ENCODE data around the gene TAF1A. TPM values are rescaled to one million over a fixed set of nuclear protein-coding genes. Genes with fewer than 3 reads are reported as not detected.

TAF1A gene
- total and polyA plus RNA-seq, 4 donors = 1.8 to 13.7 (median 5.1) TPM

GRCh38 chr1:222606757-222607156 is 17.0 kb upstream of the TAF1A start:
- H3K27me3 ChIP-seq (ENCODE audit: control insufficient read depth in 3 of 3, insufficient read depth in 3 of 3, low read length in 2 of 3) = no peaks in the 10 kb centered on the region
- H3K36me3 ChIP-seq (ENCODE audit: control insufficient read depth in 4 of 4, insufficient read depth in 4 of 4, low read length in 4 of 4) = peaks cover 0 to 1% (median 0%) of the 10 kb centered on the region in 4 donors
- no peak overlapping the region for H3K4me3 ChIP-seq
- WGBS, 2 donors = 86 to 89% methylated on average over 1 of the region's 1 CpG
- no peaks in the 10 kb centered on the region for H3K9me3 ChIP-seq (ENCODE audit: control insufficient read depth in 4 of 4, insufficient read depth in 3 of 4, low read length in 3 of 4)
- no peak for TF ChIP-seq CTCF (IDR thresholded peaks at IDR 0.05; ENCODE audit: control extremely low read depth, extremely low read depth)
- DNase-seq (no peak), ATAC-seq (ENCODE audit: insufficient read depth, low FRiP score) (no peak)
- H3K27ac ChIP-seq (ENCODE audit: low read depth in 1 of 2, low read length in 1 of 2) = no peak overlapping the region
- no peak overlapping the region for H3K9ac ChIP-seq (ENCODE audit: insufficient read depth in 1 of 2, low read length in 2 of 2)
- H3K4me1 ChIP-seq (ENCODE audit: control insufficient read depth in 5 of 5, insufficient read depth in 5 of 5, low read length in 5 of 5) = no peaks in the 10 kb centered on the region

- TF ChIP-seq CTCF (IDR thresholded peaks at IDR 0.05; ENCODE audit: control extremely low read depth, extremely low read depth) = no peak
- Histone ChIP-seq H3K27ac (ENCODE audit: low read depth in 1 of 2, low read length in 1 of 2) (no peak overlapping the region), H3K4me3 (no peak overlapping the region), H3K4me1 (ENCODE audit: control insufficient read depth in 5 of 5, insufficient read depth in 5 of 5, low read length in 5 of 5) (no peaks in the 10 kb centered on the region), H3K27me3 (ENCODE audit: control insufficient read depth in 3 of 3, insufficient read depth in 3 of 3, low read length in 2 of 3) (no peaks in the 10 kb centered on the region), H3K9me3 (ENCODE audit: control insufficient read depth in 4 of 4, insufficient read depth in 3 of 4, low read length in 3 of 4) (no peaks in the 10 kb centered on the region), H3K36me3 (ENCODE audit: control insufficient read depth in 4 of 4, insufficient read depth in 4 of 4, low read length in 4 of 4) (no peaks in the 10 kb centered on the region), H3K9ac (ENCODE audit: insufficient read depth in 1 of 2, low read length in 2 of 2) (no peak overlapping the region)
- ATAC-seq (ENCODE audit: insufficient read depth, low FRiP score) (no peak), DNase-seq (no peak)
- WGBS, 2 donors = 65 to 84% methylated on average over 3 of the region's 3 CpGs
Observed at GRCh38 chr1:222601257-222601656, 11.5 kb upstream of the TAF1A start.

DNA sequence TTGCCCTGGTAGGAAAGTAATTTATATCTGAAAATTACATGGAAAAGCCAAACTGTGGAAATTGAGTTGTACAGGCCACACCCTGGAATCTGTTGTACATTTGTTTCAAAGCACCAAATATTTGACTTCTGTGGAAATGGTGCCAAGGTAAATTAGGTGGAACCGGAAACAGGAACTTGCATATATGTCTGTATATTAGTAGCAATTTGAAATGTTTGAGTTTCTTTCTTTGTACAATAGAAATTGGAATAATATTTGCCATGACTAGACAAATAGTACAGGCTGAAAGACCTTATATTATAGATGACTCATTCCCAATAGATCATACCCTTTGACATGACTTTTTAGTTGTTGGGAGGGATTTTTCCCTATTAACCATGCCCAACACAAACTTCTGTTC is 10.5 kb upstream of the TAF1A start:
- ATAC-seq (ENCODE audit: insufficient read depth, low FRiP score) = no peak
- Histone ChIP-seq H3K27me3 (ENCODE audit: control insufficient read depth in 3 of 3, insufficient read depth in 3 of 3, low read length in 2 of 3) (no peaks in the 10 kb centered on the region), H3K4me3 (no peak overlapping the region), H3K27ac (ENCODE audit: low read depth in 1 of 2, low read length in 1 of 2) (no peak overlapping the region), H3K9ac (ENCODE audit: insufficient read depth in 1 of 2, low read length in 2 of 2) (no peak overlapping the region), H3K9me3 (ENCODE audit: control insufficient read depth in 4 of 4, insufficient read depth in 3 of 4, low read length in 3 of 4) (no peaks in the 10 kb centered on the region), H3K36me3 (ENCODE audit: control insufficient read depth in 4 of 4, insufficient read depth in 4 of 4, low read length in 4 of 4) (no peaks in the 10 kb centered on the region), H3K4me1 (ENCODE audit: control insufficient read depth in 5 of 5, insufficient read depth in 5 of 5, low read length in 5 of 5) (no peaks in the 10 kb centered on the region)
- WGBS, 2 donors = 52 to 74% methylated on average over 1 of the region's 1 CpG
- TF ChIP-seq CTCF (IDR thresholded peaks at IDR 0.05; ENCODE audit: control extremely low read depth, extremely low read depth) = no peak
- DNase-seq = no peak

GRCh38 chr1:222596696-222597095 is 7.0 kb upstream of the TAF1A start:
- Histone ChIP-seq H3K9ac (ENCODE audit: insufficient read depth in 1 of 2, low read length in 2 of 2) (no peak overlapping the region), H3K9me3 (ENCODE audit: control insufficient read depth in 4 of 4, insufficient read depth in 3 of 4, low read length in 3 of 4) (no peaks in the 10 kb centered on the region)

More at GRCh38 chr1:222596696-222597095, 7.0 kb upstream of the TAF1A start:
- Histone ChIP-seq H3K4me3 (no peak overlapping the region), H3K4me1 (ENCODE audit: control insufficient read depth in 5 of 5, insufficient read depth in 5 of 5, low read length in 5 of 5) (no peaks in the 10 kb centered on the region), H3K36me3 (ENCODE audit: control insufficient read depth in 4 of 4, insufficient read depth in 4 of 4, low read length in 4 of 4) (no peaks in the 10 kb centered on the region), H3K27me3 (ENCODE audit: control insufficient read depth in 3 of 3, insufficient read depth in 3 of 3, low read length in 2 of 3) (no peaks in the 10 kb centered on the region), H3K27ac (ENCODE audit: low read depth in 1 of 2, low read length in 1 of 2) (no peak overlapping the region)
- 86 to 97% methylated on average over 4 of the region's 4 CpGs for WGBS, 2 donors
- ATAC-seq (ENCODE audit: insufficient read depth, low FRiP score) (no peak), DNase-seq (no peak)
- TF ChIP-seq CTCF (IDR thresholded peaks at IDR 0.05; ENCODE audit: control extremely low read depth, extremely low read depth) = no peak
